Measurements from ENCODE around the gene GPR135. TPM values are rescaled to one million over a fixed set of nuclear protein-coding genes. Genes with fewer than 3 reads are reported as not detected.

GPR135 gene
- total and polyA plus RNA-seq, 9 donors = 1.6 to 4.6 (median 2.5) TPM

DNA sequence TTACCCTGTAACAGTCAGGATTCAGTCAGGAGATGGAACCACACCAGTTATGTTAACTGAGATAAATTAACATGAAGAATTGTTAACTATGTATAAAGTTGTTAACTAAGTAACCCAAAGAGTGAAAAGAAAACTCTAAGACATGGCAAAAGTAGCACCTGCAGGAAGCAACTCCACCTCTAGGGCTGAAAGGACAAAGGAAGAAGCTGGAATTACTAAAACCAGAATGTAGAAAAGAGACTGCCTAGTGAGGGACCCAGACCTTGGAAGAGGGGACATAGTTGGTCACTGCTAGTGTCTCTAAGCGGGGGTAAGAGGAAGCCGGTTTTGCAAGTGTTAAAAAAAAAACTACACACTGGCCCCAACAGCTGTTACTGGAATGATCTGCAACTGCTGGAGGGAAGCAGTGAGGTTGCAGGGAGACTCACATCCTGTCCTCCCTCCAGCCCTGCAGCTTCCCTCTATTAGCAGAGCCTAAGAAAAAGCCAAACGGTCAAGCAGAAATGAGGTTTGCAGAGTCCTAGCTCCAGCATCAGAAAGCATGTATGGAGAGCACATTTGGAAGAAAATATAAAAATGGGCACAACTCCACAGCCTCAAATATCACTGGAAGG lies 39.8 kb downstream of the GPR135 start:
- Histone ChIP-seq H3K36me3 (ENCODE audit: control insufficient read depth, insufficient read depth, low read length) (no peaks in the 10 kb centered on the region), H3K4me3 (ENCODE audit: low read length) (no peak overlapping the region), H3K27ac (ENCODE audit: low read length) (peak overlapping the region; percentile 66), H3K27me3 (ENCODE audit: control insufficient read depth, insufficient read depth, low read length) (no peaks in the 10 kb centered on the region), H3K9me3 (replicated peaks; ENCODE audit: control insufficient read depth, low read depth, low read length) (no peaks in the 10 kb centered on the region), H3K4me1 (ENCODE audit: control insufficient read depth, insufficient read depth, low read length) (peaks cover 49% of the 10 kb centered on the region)
- no CpG with 5 or more reads among the region's 3 CpGs for WGBS (ENCODE audit: insufficient coverage)
- peak; percentile 93 for DNase-seq

DNA sequence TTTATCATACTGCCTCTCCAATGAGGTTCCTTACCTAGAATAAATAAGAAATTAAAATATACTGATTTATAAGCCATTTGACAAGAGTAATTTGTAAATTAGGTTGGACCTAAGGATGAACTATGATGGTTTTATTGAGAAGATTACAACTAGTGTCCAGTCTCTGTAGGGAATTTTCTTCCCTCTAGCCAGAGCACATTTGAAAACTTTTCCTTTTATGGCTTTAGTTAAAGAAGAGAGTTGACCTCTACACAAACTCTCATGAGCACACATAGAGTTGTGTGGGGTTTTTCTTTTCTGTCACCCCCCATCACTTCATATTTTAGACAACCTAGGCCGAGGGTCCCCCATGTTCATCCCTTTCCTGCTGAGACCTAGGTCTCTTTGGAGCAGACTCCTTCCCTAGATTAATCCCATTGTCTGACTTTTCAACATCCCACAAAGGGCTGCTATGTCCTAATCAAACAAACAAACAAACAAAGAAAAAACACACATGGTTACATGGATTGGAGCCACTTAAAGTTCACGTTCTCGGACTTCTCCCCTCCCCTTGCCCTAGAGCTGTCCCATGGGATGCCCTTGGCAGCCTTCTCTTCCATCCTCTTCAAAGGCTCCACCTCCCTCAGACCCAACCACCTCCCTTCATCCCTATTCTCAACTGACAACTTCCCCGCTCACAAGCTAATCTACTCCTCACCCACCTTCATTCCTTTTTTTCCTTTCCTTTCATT lies 40.7 kb downstream of the GPR135 start:
- Histone ChIP-seq H3K4me1 (ENCODE audit: control insufficient read depth, insufficient read depth, low read length) (peaks cover 49% of the 10 kb centered on the region), H3K36me3 (ENCODE audit: control insufficient read depth, insufficient read depth, low read length) (no peaks in the 10 kb centered on the region), H3K27ac (ENCODE audit: low read length) (peak overlapping the region; percentile 66), H3K27me3 (ENCODE audit: control insufficient read depth, insufficient read depth, low read length) (no peaks in the 10 kb centered on the region), H3K9me3 (replicated peaks; ENCODE audit: control insufficient read depth, low read depth, low read length) (no peaks in the 10 kb centered on the region), H3K4me3 (ENCODE audit: low read length) (no peak overlapping the region)
- WGBS (ENCODE audit: insufficient coverage) = 20% methylated on average over 4 of the region's 4 CpGs
- peak; percentile 90 for DNase-seq

GRCh38 chr14:59422069-59422881 lies 42.9 kb downstream of the GPR135 start:
- DNase-seq = no peak
- Histone ChIP-seq H3K36me3 (ENCODE audit: control insufficient read depth, insufficient read depth, low read length) (no peaks in the 10 kb centered on the region), H3K4me3 (ENCODE audit: low read length) (no peak overlapping the region), H3K4me1 (ENCODE audit: control insufficient read depth, insufficient read depth, low read length) (peaks cover 40% of the 10 kb centered on the region), H3K27me3 (ENCODE audit: control insufficient read depth, insufficient read depth, low read length) (no peaks in the 10 kb centered on the region), H3K27ac (ENCODE audit: low read length) (peak overlapping the region; percentile 9), H3K9me3 (replicated peaks; ENCODE audit: control insufficient read depth, low read depth, low read length) (no peaks in the 10 kb centered on the region)
- 74% methylated on average over 5 of the region's 7 CpGs for WGBS (ENCODE audit: insufficient coverage)

- Histone ChIP-seq H3K27me3 (ENCODE audit: control insufficient read depth, insufficient read depth, low read length) (no peaks in the 10 kb centered on the region), H3K4me3 (ENCODE audit: low read length) (no peak overlapping the region), H3K27ac (ENCODE audit: low read length) (peak overlapping the region; percentile 70), H3K36me3 (ENCODE audit: control insufficient read depth, insufficient read depth, low read length) (no peaks in the 10 kb centered on the region), H3K9me3 (replicated peaks; ENCODE audit: control insufficient read depth, low read depth, low read length) (no peaks in the 10 kb centered on the region), H3K4me1 (ENCODE audit: control insufficient read depth, insufficient read depth, low read length) (peaks cover 16% of the 10 kb centered on the region)
- peak; percentile 86 for DNase-seq
- WGBS (ENCODE audit: insufficient coverage) = no CpG with 5 or more reads among the region's 2 CpGs
Observed at GRCh38 chr14:59419303-59419702, 45.9 kb downstream of the GPR135 start.

- 51% methylated on average over 6 of the region's 6 CpGs for WGBS (ENCODE audit: insufficient coverage)
Observed at GRCh38 chr14:59417311-59417710, 47.9 kb downstream of the GPR135 start.

GRCh38 chr14:59415836-59416602 lies 49.2 kb downstream of the GPR135 start:
- 80% methylated on average over 1 of the region's 5 CpGs for WGBS (ENCODE audit: insufficient coverage)
- Histone ChIP-seq H3K27me3 (ENCODE audit: control insufficient read depth, insufficient read depth, low read length) (no peaks in the 10 kb centered on the region), H3K9me3 (replicated peaks; ENCODE audit: control insufficient read depth, low read depth, low read length) (no peaks in the 10 kb centered on the region), H3K36me3 (ENCODE audit: control insufficient read depth, insufficient read depth, low read length) (no peaks in the 10 kb centered on the region), H3K4me3 (ENCODE audit: low read length) (no peak overlapping the region), H3K27ac (ENCODE audit: low read length) (peak overlapping the region; percentile 1), H3K4me1 (ENCODE audit: control insufficient read depth, insufficient read depth, low read length) (peaks cover 5% of the 10 kb centered on the region)
- no peak for DNase-seq

More at GRCh38 chr14:59417311-59417710, 47.9 kb downstream of the GPR135 start:
- Histone ChIP-seq H3K9me3 (replicated peaks; ENCODE audit: control insufficient read depth, low read depth, low read length) (no peaks in the 10 kb centered on the region), H3K4me3 (ENCODE audit: low read length) (no peak overlapping the region), H3K4me1 (ENCODE audit: control insufficient read depth, insufficient read depth, low read length) (peaks cover 9% of the 10 kb centered on the region), H3K27ac (ENCODE audit: low read length) (no peak overlapping the region), H3K27me3 (ENCODE audit: control insufficient read depth, insufficient read depth, low read length) (no peaks in the 10 kb centered on the region), H3K36me3 (ENCODE audit: control insufficient read depth, insufficient read depth, low read length) (no peaks in the 10 kb centered on the region)
- DNase-seq = no peak

Other genes with a start within 250 kb of the GPR135 start
- gene L3HYPDH, start 19.0 kb upstream of the GPR135 start, total RNA-seq = 19.9 TPM
- 10 to 100 TPM; 15.5 to 25.0 (median 21.9) TPM for gene L3HYPDH, start 19.0 kb upstream of the GPR135 start, polyA plus RNA-seq (ENCODE audit: insufficient read depth in 1 of 8, insufficient read length in 8 of 8, low replicate concordance in 1 of 8)
- 46.1 TPM for gene JKAMP, start 19.1 kb upstream of the GPR135 start, total RNA-seq
- gene JKAMP, start 19.1 kb upstream of the GPR135 start, polyA plus RNA-seq (ENCODE audit: insufficient read depth in 1 of 8, insufficient read length in 8 of 8, low replicate concordance in 1 of 8) = 10 to 100 TPM; 40.3 to 47.1 (median 42.5) TPM
- not detected for gene CCDC175, start 111.4 kb upstream of the GPR135 start, total RNA-seq
- gene CCDC175, start 111.4 kb upstream of the GPR135 start, polyA plus RNA-seq (ENCODE audit: insufficient read depth in 1 of 8, insufficient read length in 8 of 8, low replicate concordance in 1 of 8) = not detected